ENCODE data around the gene LDLRAD3. TPM values are rescaled to one million over a fixed set of nuclear protein-coding genes. Genes with fewer than 3 reads are reported as not detected.
A peak's percentile ranks its signal among the peaks of the same experiment; 100 is the strongest.

LDLRAD3 gene
- total RNA-seq, 1 donor from 2014 or later, result 18.2 TPM

DNA sequence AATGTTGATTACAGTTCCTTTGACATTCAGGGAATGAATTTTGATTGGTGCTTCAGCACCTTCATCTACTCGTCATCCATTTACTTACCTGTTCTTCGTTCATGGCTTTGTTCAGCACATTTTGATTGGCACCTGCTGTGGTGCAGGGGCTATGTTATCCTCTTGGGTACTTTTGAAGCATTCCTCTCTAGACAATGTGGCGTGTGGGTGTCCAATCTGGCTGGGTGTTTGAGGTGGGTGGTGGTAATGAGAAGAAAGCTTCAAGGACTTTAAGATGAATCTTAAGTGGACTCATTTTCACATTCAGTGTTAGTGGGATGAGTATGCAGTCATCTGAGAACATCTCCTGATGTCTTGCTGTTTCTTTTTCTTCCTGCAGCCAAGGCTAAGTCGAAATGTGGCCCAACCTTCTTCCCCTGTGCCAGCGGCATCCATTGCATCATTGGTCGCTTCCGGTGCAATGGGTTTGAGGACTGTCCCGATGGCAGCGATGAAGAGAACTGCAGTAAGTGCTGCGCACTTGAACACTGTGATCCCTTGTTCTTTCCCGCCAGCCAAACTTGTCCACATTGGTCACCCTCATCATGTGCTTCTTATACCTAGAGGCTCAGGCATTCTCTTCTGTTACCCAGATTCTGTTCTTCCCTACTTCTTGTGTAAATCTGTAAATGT lies 137.5 kb downstream of the LDLRAD3 start:
- Mint-ChIP-seq H3K9me3 (ENCODE audit: unreplicated experiment) (peaks cover 10% of the 10 kb centered on the region), H3K27me3 (ENCODE audit: unreplicated experiment) (no peaks in the 10 kb centered on the region), H3K36me3 (ENCODE audit: unreplicated experiment) (peaks cover 20% of the 10 kb centered on the region), H3K4me1 (ENCODE audit: unreplicated experiment) (no peaks in the 10 kb centered on the region), H3K4me3 (ENCODE audit: unreplicated experiment) (no peak overlapping the region), H3K27ac (ENCODE audit: unreplicated experiment) (no peak overlapping the region)
- TF ChIP-seq CTCF (IDR thresholded peaks at IDR 0.05), result no peak
- DNase-seq (ENCODE audit: extremely low spot score, unreplicated experiment), result peak; percentile 49

DNA sequence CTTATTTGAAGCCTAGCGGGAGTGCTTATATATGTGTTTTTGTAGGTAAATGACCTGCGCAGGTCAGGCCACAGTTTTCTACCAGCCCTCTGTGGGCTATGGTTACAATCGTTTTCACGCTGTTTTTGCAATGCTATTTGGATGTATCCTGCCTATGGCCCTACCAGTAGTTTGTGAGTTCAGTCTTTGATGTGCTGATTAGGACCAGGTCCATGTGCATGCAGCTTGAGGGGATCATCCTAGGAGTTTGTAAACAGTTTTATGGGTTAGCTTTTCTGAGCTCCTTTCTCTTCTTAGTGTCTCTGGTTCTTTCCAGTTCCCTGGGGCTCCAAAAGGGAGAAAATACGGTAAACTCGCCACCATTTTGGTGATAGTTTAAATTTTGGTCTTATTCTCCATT lies 142.5 kb downstream of the LDLRAD3 start:
- Mint-ChIP-seq H3K36me3 (ENCODE audit: unreplicated experiment) (peaks cover 32% of the 10 kb centered on the region), H3K4me1 (ENCODE audit: unreplicated experiment) (peaks cover 9% of the 10 kb centered on the region), H3K27ac (ENCODE audit: unreplicated experiment) (no peak overlapping the region), H3K9me3 (ENCODE audit: unreplicated experiment) (peaks cover 10% of the 10 kb centered on the region), H3K27me3 (ENCODE audit: unreplicated experiment) (no peaks in the 10 kb centered on the region), H3K4me3 (ENCODE audit: unreplicated experiment) (no peak overlapping the region)
- DNase-seq (ENCODE audit: extremely low spot score, unreplicated experiment), result peak; percentile 19
- TF ChIP-seq CTCF (IDR thresholded peaks at IDR 0.05), result no peak

GRCh38 chr11:36088266-36088972 lies 144.6 kb downstream of the LDLRAD3 start:
- Mint-ChIP-seq H3K27me3 (ENCODE audit: unreplicated experiment) (no peaks in the 10 kb centered on the region), H3K9me3 (ENCODE audit: unreplicated experiment) (peaks cover 5% of the 10 kb centered on the region), H3K27ac (ENCODE audit: unreplicated experiment) (no peak overlapping the region), H3K36me3 (ENCODE audit: unreplicated experiment) (peaks cover 29% of the 10 kb centered on the region), H3K4me1 (ENCODE audit: unreplicated experiment) (peaks cover 27% of the 10 kb centered on the region), H3K4me3 (ENCODE audit: unreplicated experiment) (no peak overlapping the region)
- DNase-seq (ENCODE audit: extremely low spot score, unreplicated experiment), result no peak
- TF ChIP-seq CTCF (IDR thresholded peaks at IDR 0.05), result no peak

DNA sequence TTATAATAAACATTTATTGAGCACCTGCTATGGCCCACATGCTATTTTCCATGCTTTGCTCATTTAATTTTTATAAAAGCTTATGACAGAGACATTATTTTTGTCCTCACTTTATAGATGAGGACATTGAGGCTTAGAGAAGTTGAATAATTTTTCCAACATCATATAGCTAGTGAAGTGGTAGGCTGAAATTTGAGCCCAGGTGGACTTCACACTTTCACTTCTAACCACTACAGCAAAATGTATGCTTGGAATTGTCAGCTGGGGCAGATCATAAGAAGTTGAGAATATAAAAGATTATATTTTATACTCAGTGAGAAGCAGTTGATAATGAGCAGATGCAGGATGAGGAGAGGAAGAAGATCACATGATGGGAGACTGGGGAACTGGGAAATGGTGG lies 146.1 kb downstream of the LDLRAD3 start:
- Mint-ChIP-seq H3K4me3 (ENCODE audit: unreplicated experiment) (no peak overlapping the region), H3K27ac (ENCODE audit: unreplicated experiment) (no peak overlapping the region)
- TF ChIP-seq CTCF (IDR thresholded peaks at IDR 0.05), result no peak

DNA sequence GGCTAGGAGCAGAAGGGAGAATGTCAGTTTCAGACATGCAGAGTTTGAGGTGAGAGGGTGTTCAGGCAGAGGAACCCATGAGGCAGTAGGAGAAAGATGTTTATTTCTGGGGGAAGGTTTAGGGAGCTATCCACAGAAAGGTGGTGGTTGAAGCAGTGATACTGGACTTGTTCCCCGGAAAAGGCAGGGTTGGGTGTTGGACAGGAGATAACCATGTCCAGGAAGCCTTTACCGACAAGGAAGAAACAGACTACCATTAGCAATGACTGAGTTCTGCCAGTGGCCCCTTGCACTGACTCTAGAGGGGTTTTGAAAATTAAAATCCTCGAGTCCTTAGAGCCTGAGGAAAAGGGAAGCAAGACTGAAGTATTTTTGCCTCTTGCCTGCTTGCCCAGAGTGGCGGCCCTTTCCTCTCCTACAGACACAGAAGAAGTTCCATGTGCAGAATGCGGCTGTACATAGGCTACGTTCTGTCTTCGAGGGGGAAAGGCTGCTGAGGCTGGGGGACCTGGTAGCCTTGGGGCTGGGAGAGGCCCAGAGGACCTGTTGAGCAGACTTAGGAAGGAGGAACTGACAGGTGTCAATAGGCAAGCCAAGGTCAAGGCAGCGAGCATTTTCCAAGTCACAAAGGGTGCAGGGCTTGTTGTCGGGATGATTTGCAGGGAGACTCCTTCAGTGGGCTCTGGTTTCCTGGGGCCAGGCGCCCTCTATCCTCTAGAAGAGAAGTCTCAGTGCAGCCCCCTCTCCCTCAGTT lies 146.7 kb downstream of the LDLRAD3 start:
- Mint-ChIP-seq H3K36me3 (ENCODE audit: unreplicated experiment) (peaks cover 29% of the 10 kb centered on the region), H3K9me3 (ENCODE audit: unreplicated experiment) (peaks cover 4% of the 10 kb centered on the region), H3K27me3 (ENCODE audit: unreplicated experiment) (no peaks in the 10 kb centered on the region), H3K27ac (ENCODE audit: unreplicated experiment) (no peak overlapping the region), H3K4me1 (ENCODE audit: unreplicated experiment) (peaks cover 28% of the 10 kb centered on the region), H3K4me3 (ENCODE audit: unreplicated experiment) (no peak overlapping the region)
- no peak for DNase-seq (ENCODE audit: extremely low spot score, unreplicated experiment)
- no peak for TF ChIP-seq CTCF (IDR thresholded peaks at IDR 0.05)

More for the DNA sequence above, 146.1 kb downstream of the LDLRAD3 start:
- peaks cover 31% of the 10 kb centered on the region for H3K36me3 Mint-ChIP-seq (ENCODE audit: unreplicated experiment)
- peaks cover 8% of the 10 kb centered on the region for H3K9me3 Mint-ChIP-seq (ENCODE audit: unreplicated experiment)
- H3K4me1 Mint-ChIP-seq (ENCODE audit: unreplicated experiment), result peaks cover 28% of the 10 kb centered on the region
- no peaks in the 10 kb centered on the region for H3K27me3 Mint-ChIP-seq (ENCODE audit: unreplicated experiment)
- DNase-seq (ENCODE audit: extremely low spot score, unreplicated experiment), result no peak
